PC-3 (cell line): ENCODE results near the gene DCDC1. TPM values are rescaled to one million over a fixed set of nuclear protein-coding genes. Genes with fewer than 3 reads are reported as not detected.

Experiments used
- ATAC-seq: fragments of 200-7000 bp; cut with Tn5 transposase; 2 replicates; pipeline ENCODE4 v1.9.1; 2020; ENCODE audit warnings: mild to moderate bottlenecking, moderate library complexity
- Bru-seq: library from RNA; stranded (reverse); fragments of 400-500 nt; gene quantifications from one replicate; lab custom pipeline; 2021; lab: Mats Ljungman, UMichigan
- BruChase-seq, 2 experiments: library from RNA; stranded (reverse); fragments of 400-500 nt; gene quantifications; one replicate each; lab custom pipeline; 2021; lab: Mats Ljungman, UMichigan
- BruUV-seq: library from RNA; stranded (reverse); fragments of 400-500 nt; replicated peaks from 2 replicates; lab custom pipeline; 2021; lab: Mats Ljungman, UMichigan
- CTCF ChIA-PET: fragments of 300-600 bp; sonication (Branson Sonifier 250); formaldehyde crosslinking; loops from one replicate; lab custom pipeline; 2022; ENCODE audit warnings: antibody characterized with exemption; lab: Charles Lee
- POLR2A ChIA-PET: fragments of 300-600 bp; sonication (Branson Sonifier 250); formaldehyde crosslinking; loops from one replicate; lab custom pipeline; 2022; ENCODE audit warnings: antibody characterized with exemption; ENCODE audit not compliant: unreplicated experiment; lab: Charles Lee
- DNase-seq: peaks from one replicate; pipeline ENCODE4 v3.0.0-alpha.2; 2015
- H2AFZ ChIP-seq: fragments of 300-600 bp; sonication (generic); 2 replicates; pipeline ENCODE4 v1.6.0; 2016; ENCODE audit warnings: antibody characterized with exemption, low read length
- H3F3A ChIP-seq: fragments of 300-600 bp; sonication (generic); one replicate; pipeline ENCODE4 v1.6.0; 2017; ENCODE audit warnings: antibody characterized with exemption, low read length, control low read depth, mild to moderate bottlenecking; ENCODE audit not compliant: unreplicated experiment
- H3K27ac ChIP-seq: fragments of 300-600 bp; sonication (generic); 2 replicates; pipeline ENCODE4 v1.5.1; 2016; ENCODE audit warnings: mild to moderate bottlenecking, low read length
- H3K27me3 ChIP-seq: fragments of 300-600 bp; sonication (generic); 2 replicates; pipeline ENCODE4 v1.6.1; 2016; ENCODE audit warnings: low read length, mixed read lengths
- H3K36me3 ChIP-seq: fragments of 300-600 bp; sonication (generic); 2 replicates; pipeline ENCODE4 v1.6.1; 2016; ENCODE audit warnings: low read depth, mixed run types, low read length, mixed read lengths
- H3K4me1 ChIP-seq: fragments of 300-600 bp; sonication (generic); 2 replicates; pipeline ENCODE4 v1.5.1; 2016; ENCODE audit warnings: low read length; ENCODE audit not compliant: insufficient read depth
- H3K4me2 ChIP-seq: fragments of 300-600 bp; sonication (generic); 2 replicates; pipeline ENCODE4 v1.6.0; 2016; ENCODE audit warnings: low read length
- H3K4me3 ChIP-seq: fragments of 300-600 bp; sonication (generic); 2 replicates; pipeline ENCODE4 v1.5.1; 2016; ENCODE audit warnings: mild to moderate bottlenecking, low read length, mixed read lengths
- H3K79me2 ChIP-seq: fragments of 300-600 bp; sonication (generic); 2 replicates; pipeline ENCODE4 v1.6.1; 2017; ENCODE audit warnings: low read length, mixed read lengths
- H3K9ac ChIP-seq: fragments of 300-600 bp; sonication (generic); 2 replicates; pipeline ENCODE4 v1.6.0; 2016; ENCODE audit warnings: mild to moderate bottlenecking, low read length
- H3K9me2 ChIP-seq: fragments of 300-600 bp; sonication (generic); replicated peaks from 2 replicates; pipeline ENCODE4 v1.6.1; 2016; ENCODE audit warnings: mixed run types, low read length, mixed read lengths
- H3K9me3 ChIP-seq: fragments of 300-600 bp; sonication (generic); 2 replicates; pipeline ENCODE4 v1.6.1; 2016; ENCODE audit warnings: low read length, mixed read lengths
- H4K20me1 ChIP-seq: fragments of 300-600 bp; sonication (generic); 2 replicates; pipeline ENCODE4 v1.6.1; 2016; ENCODE audit warnings: low read length, mixed read lengths
- CTCF ChIP-seq: fragments of 300-600 bp; sonication (generic); conservative IDR thresholded peaks from 2 replicates; pipeline ENCODE4 v1.5.1; 2017; ENCODE audit warnings: antibody characterized with exemption, low read depth, mild to moderate bottlenecking, low read length
- EZH2 ChIP-seq: fragments of 300-600 bp; sonication (generic); IDR thresholded peaks from one replicate; pipeline ENCODE4 v1.6.1; 2017; ENCODE audit warnings: antibody characterized with exemption, mild to moderate bottlenecking, low read length; ENCODE audit not compliant: unreplicated experiment
- EZH2phosphoT487 ChIP-seq: fragments of 300-600 bp; sonication (generic); IDR thresholded peaks from 2 replicates; pipeline ENCODE4 v1.6.1; 2018; ENCODE audit warnings: mild to moderate bottlenecking, antibody characterized with exemption, low read length, borderline replicate concordance
- intact Hi-C: fragments of 100-400 bp; cut with micrococcal nuclease; formaldehyde crosslinking; loops from 2 replicates; pipeline ENCODE4 v1.9.0; 2023
- long read RNA-seq: library from polyadenylated mRNA; unstranded; transcript quantifications from one replicate; pipeline ENCODE4 v2.0.0, GENCODE V29; 2021; ENCODE audit not compliant: unreplicated experiment
- total RNA-seq: library from RNA; depleted of rRNA; stranded (reverse); fragments of >200 nt; gene quantifications from 2 replicates; pipeline ENCODE4 v1.2.3, GENCODE V29; 2014; rRNA removed

Gene DCDC1
- 0.75 TPM in 1 of 2 replicates, not detected in the other for total RNA-seq
- percentile 9 among the genes with signal in this experiment for Bru-seq, nascent RNA
- percentile 7 among the genes with signal in this experiment for BruChase-seq, experiment 1, labeled RNA remaining after a 6-hour chase
- percentile 14 among the genes with signal in this experiment for BruChase-seq, experiment 2, labeled RNA remaining after a 2-hour chase
- long read RNA-seq = 0 reads

GRCh38 chr11:31369348-31370329 lies at the start of gene DCDC1, which contains the start of gene DNAJC24:
DCDC1 (minus strand) TSS chr11:31369739; CDS start chr11:31328280, 41,459 bp downstream.
DNAJC24 (plus strand) TSS chr11:31369860; CDS start chr11:31370749, 889 bp downstream.
- H3K27me3 ChIP-seq = peaks cover 12% of the 10 kb centered on the region
- POLR2A ChIA-PET = interaction anchor here (0.5 to 0.6 kb wide), 3 partner anchors 27 to 127 kb away, joined by 3 to 5 read pairs (median 5); no protein-coding TSS in a partner anchor
- peak within 1 kb of the TSS; percentile 84 for H3K4me3 ChIP-seq
- H3K9me3 ChIP-seq = no peaks in the 10 kb centered on the region
- H3K27ac ChIP-seq = no peak within 1 kb of the TSS
- BruUV-seq = TSS peak; percentile 88
- H3K4me1 ChIP-seq = peaks cover 6% of the 10 kb centered on the region
- no peaks in the 10 kb centered on the region for H4K20me1 ChIP-seq
- H3K9ac ChIP-seq = peak within 1 kb of the TSS; percentile 81
- H3K36me3 ChIP-seq = no peaks in the 10 kb centered on the region
- intact Hi-C loops = loop anchor here (5.0 kb wide), 1 partner anchor 127 kb away; no protein-coding TSS in a partner anchor
- TF ChIP-seq CTCF (no peak), EZH2 (no peak), EZH2phosphoT487 (no peak)
- H2AFZ ChIP-seq = peak within 1 kb of the TSS; percentile 93
- peak; percentile 93 for DNase-seq
- CTCF ChIA-PET = interaction anchor here (0.7 to 1.4 kb wide), 2 partner anchors 589 to 784 kb away, joined by 3 to 4 read pairs; partner anchors contain the start of gene MPPED2
- H3K79me2 ChIP-seq = peaks cover 10% of the 10 kb centered on the region
- ATAC-seq = peak; percentile 96
- no peaks in the 10 kb centered on the region for H3K9me2 ChIP-seq
- peak within 1 kb of the TSS; percentile 99 for H3K4me2 ChIP-seq
- no peaks in the 10 kb centered on the region for H3F3A ChIP-seq

GRCh38 chr11:31419138-31419537 lies 49.6 kb upstream of the DCDC1 start:
- H3K27me3 ChIP-seq = no peaks in the 10 kb centered on the region
- no peaks in the 10 kb centered on the region for H3K79me2 ChIP-seq
- no peaks in the 10 kb centered on the region for H3K36me3 ChIP-seq
- BruUV-seq = no TSS peak
- no peak for TF ChIP-seq CTCF
- TF ChIP-seq EZH2phosphoT487 = no peak
- TF ChIP-seq EZH2 = no peak
- peaks cover 20% of the 10 kb centered on the region for H3K4me1 ChIP-seq
- no peak overlapping the region for H3K4me3 ChIP-seq
- ChIA-PET POLR2A (interaction anchor here (0.6 kb wide), 1 partner anchor 36 kb away, joined by 3 read pairs; no protein-coding TSS in a partner anchor), CTCF (no interaction called here)
- H3F3A ChIP-seq = no peaks in the 10 kb centered on the region
- H2AFZ ChIP-seq = no peak overlapping the region
- no peaks in the 10 kb centered on the region for H3K9me2 ChIP-seq
- H3K9me3 ChIP-seq = no peaks in the 10 kb centered on the region
- DNase-seq (no peak), ATAC-seq (no peak)
- H3K9ac ChIP-seq = no peak overlapping the region
- H4K20me1 ChIP-seq = no peaks in the 10 kb centered on the region
- intact Hi-C loops = no loop called here
- no peak overlapping the region for H3K4me2 ChIP-seq
- no peak overlapping the region for H3K27ac ChIP-seq
